Small intestine (tissue), 7 donors: ENCODE measurements around the gene HPDL. TPM values are rescaled to one million over a fixed set of nuclear protein-coding genes. Genes with fewer than 3 reads are reported as not detected.

Experiments
- DNase-seq, 2 donors: peaks; one replicate each; pipeline versions ENCODE4 v3.0.0 to v3.0.0-alpha.2; 2013
- FAIRE-seq: peaks from 2 replicates; lab custom pipeline; 2012; peaks lifted over from hg19 to GRCh38; lab: Jason Lieb, UNC
- H3K27ac ChIP-seq, 3 donors: one replicate each; pipeline ENCODE4 v1.5.1; 2013; ENCODE audit warnings: low read length in 2 of 3, mild to moderate bottlenecking in 2 of 3, control low read depth in 1 of 3, inconsistent platforms in 1 of 3, low read depth in 1 of 3, moderate library complexity in 1 of 3
- H3K27me3 ChIP-seq, 3 donors: one replicate each; pipeline ENCODE4 v1.6.1; 2013; ENCODE audit warnings: low read length in 3 of 3, inconsistent platforms in 1 of 3; ENCODE audit not compliant: control insufficient read depth in 3 of 3, insufficient read depth in 3 of 3
- H3K36me3 ChIP-seq, 3 donors: one replicate each; pipeline ENCODE4 v1.6.1; 2013; ENCODE audit warnings: low read length in 3 of 3, inconsistent platforms in 1 of 3, low read depth in 1 of 3, mild to moderate bottlenecking in 1 of 3, moderate library complexity in 1 of 3; ENCODE audit not compliant: control insufficient read depth in 3 of 3, insufficient read depth in 2 of 3
- H3K4me1 ChIP-seq, 3 donors: one replicate each; pipeline ENCODE4 v1.6.1; 2013; ENCODE audit warnings: low read length in 2 of 3, inconsistent platforms in 1 of 3, low read depth in 1 of 3, mild to moderate bottlenecking in 1 of 3, moderate library complexity in 1 of 3; ENCODE audit not compliant: control insufficient read depth in 3 of 3, insufficient read depth in 2 of 3
- H3K4me3 ChIP-seq, 3 donors: one replicate each; pipeline ENCODE4 v1.5.1; 2013; ENCODE audit warnings: low read length in 3 of 3, control low read depth in 1 of 3, inconsistent platforms in 1 of 3, low read depth in 1 of 3, mild to moderate bottlenecking in 1 of 3, moderate library complexity in 1 of 3
- H3K9me3 ChIP-seq, 2 donors: one replicate each; pipeline ENCODE4 v1.6.1; 2013; ENCODE audit warnings: low read depth in 1 of 2, low read length in 1 of 2; ENCODE audit not compliant: control insufficient read depth in 2 of 2, insufficient read depth in 1 of 2
- WGBS, 3 donors: extraction: QIAGEN DNeasy Blood & Tissue Kit; methylation state at CpG; one replicate each; pipeline ENCODE4 v1.1.7; 2013; 5-methylcytosine and 5-hydroxymethylcytosine counted together
- polyA plus RNA-seq, 4 donors: library from polyadenylated mRNA; stranded (reverse) in 3 of 4; unstranded in 1 of 4; fragments of 200-250 nt in 3 of 4; fragments of 120-200 nt in 1 of 4; gene quantifications; one replicate each; pipeline versions ENCODE4 v1.2.1 to v1.2.3, GENCODE V29; 2013
- donor health status: healthy with polysubstance abuse.
- donor health status: control.
- donor health status: control.
- donor health status: Bipolar disorder and iron deficiency.
- donor health status: healthy.

The HPDL gene
- polyA plus RNA-seq, 4 donors = 1.1 to 10.7 (median 4.1) TPM

- Histone ChIP-seq H3K4me3 (peak within 1 kb of the TSS; percentile 64 to 90 (median 86)), H3K27me3 (no peaks in the 10 kb centered on the region), H3K9me3 (no peaks in the 10 kb centered on the region), H3K36me3 (peaks cover 6 to 35% (median 22%) of the 10 kb centered on the region in 3 donors), H3K4me1 (peaks cover 10 to 50% (median 13%) of the 10 kb centered on the region in 3 donors), H3K27ac (peak within 1 kb of the TSS; percentile 96 to 99 (median 97))
- FAIRE-seq (no peak), DNase-seq (peak; percentile 90 to 96)
- 1% methylated on average over 64 to 70 of the region's 70 CpGs for WGBS, 3 donors
Observed at GRCh38 chr1:45339789-45340558, 13.3 kb downstream of the HPDL start, which contains the start of the genes MUTYH and TOE1. Gene MUTYH (minus strand): TSS chr1:45340440. CDS start chr1:45334505, 5,935 bp downstream. Gene TOE1 (plus strand): TSS chr1:45340170. CDS start chr1:45340253, 83 bp downstream.

GRCh38 chr1:45340816-45341466 lies 14.2 kb downstream of the HPDL start:
- Histone ChIP-seq H3K4me3 (peak overlapping the region; percentile 64 to 90 (median 86)), H3K27ac (peak overlapping the region in 2 of 3 donors; percentile 97 to 99), H3K36me3 (peaks cover 6 to 39% (median 24%) of the 10 kb centered on the region in 3 donors), H3K4me1 (peaks cover 6 to 42% (median 12%) of the 10 kb centered on the region in 3 donors), H3K27me3 (no peaks in the 10 kb centered on the region), H3K9me3 (no peaks in the 10 kb centered on the region)
- DNase-seq (no peak), FAIRE-seq (no peak)
- WGBS, 3 donors = 6 to 21% (median 11%) methylated on average over 6 of the region's 6 CpGs

- no peak for DNase-seq
- peaks cover 2 to 12% (median 6%) of the 10 kb centered on the region in 3 donors for H3K4me1 ChIP-seq
- peaks cover 6 to 55% (median 27%) of the 10 kb centered on the region in 3 donors for H3K36me3 ChIP-seq
- no peaks in the 10 kb centered on the region for H3K27me3 ChIP-seq
- 92 to 97% (median 96%) methylated on average over 2 of the region's 2 CpGs for WGBS, 3 donors
- H3K27ac ChIP-seq = no peak overlapping the region
- FAIRE-seq = no peak
- H3K4me3 ChIP-seq = no peak overlapping the region
- no peaks in the 10 kb centered on the region for H3K9me3 ChIP-seq
Observed at GRCh38 chr1:45344499-45344898, 17.8 kb downstream of the HPDL start.

DNA sequence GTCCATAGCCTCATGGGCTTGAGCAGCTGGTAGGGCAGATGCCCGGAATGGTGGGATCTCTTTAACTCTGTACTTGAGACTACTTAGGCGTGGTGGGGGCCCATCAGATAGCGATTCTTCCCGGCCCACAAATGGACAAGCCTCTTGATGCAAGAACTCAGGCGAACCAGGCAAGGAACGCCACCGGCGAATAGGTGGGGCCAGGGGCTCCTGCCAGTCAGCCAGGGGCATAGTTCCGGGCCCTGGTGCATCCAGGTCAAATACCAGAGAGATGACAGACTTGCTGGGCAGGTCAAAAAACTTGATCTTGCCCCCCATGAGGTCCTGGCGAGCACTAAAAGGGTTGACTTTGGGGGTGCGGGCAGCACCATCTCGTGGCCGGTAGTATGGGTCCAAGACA lies 18.3 kb downstream of the HPDL start:
- FAIRE-seq = no peak
- no peaks in the 10 kb centered on the region for H3K27me3 ChIP-seq
- H3K4me1 ChIP-seq = peaks cover 2 to 12% (median 6%) of the 10 kb centered on the region in 3 donors
- 91 to 95% (median 93%) methylated on average over 13 of the region's 13 CpGs for WGBS, 3 donors
- H3K27ac ChIP-seq = no peak overlapping the region
- peaks cover 6 to 55% (median 27%) of the 10 kb centered on the region in 3 donors for H3K36me3 ChIP-seq
- H3K9me3 ChIP-seq = no peaks in the 10 kb centered on the region
- no peak for DNase-seq
- no peak overlapping the region for H3K4me3 ChIP-seq

GRCh38 chr1:45346473-45346872 lies 19.8 kb downstream of the HPDL start:
- no peak overlapping the region for H3K4me3 ChIP-seq
- H3K27ac ChIP-seq = no peak overlapping the region
- H3K4me1 ChIP-seq = peaks cover 0 to 3% (median 0%) of the 10 kb centered on the region in 3 donors
- no peaks in the 10 kb centered on the region for H3K27me3 ChIP-seq
- peaks cover 6 to 49% (median 30%) of the 10 kb centered on the region in 3 donors for H3K36me3 ChIP-seq
- WGBS, 3 donors = 83 to 93% (median 83%) methylated on average over 2 of the region's 2 CpGs
- FAIRE-seq = no peak
- H3K9me3 ChIP-seq = no peaks in the 10 kb centered on the region
- no peak for DNase-seq

GRCh38 chr1:45348020-45348419 lies 21.3 kb downstream of the HPDL start:
- H3K9me3 ChIP-seq = no peaks in the 10 kb centered on the region
- no peak for FAIRE-seq
- no peak for DNase-seq
- H3K36me3 ChIP-seq = peaks cover 6 to 37% (median 22%) of the 10 kb centered on the region in 3 donors
- WGBS, 3 donors = 96 to 100% (median 97%) methylated on average over 2 of the region's 2 CpGs
- H3K27ac ChIP-seq = no peak overlapping the region
- no peaks in the 10 kb centered on the region for H3K27me3 ChIP-seq
- H3K4me1 ChIP-seq = no peaks in the 10 kb centered on the region
- H3K4me3 ChIP-seq = no peak overlapping the region

DNA sequence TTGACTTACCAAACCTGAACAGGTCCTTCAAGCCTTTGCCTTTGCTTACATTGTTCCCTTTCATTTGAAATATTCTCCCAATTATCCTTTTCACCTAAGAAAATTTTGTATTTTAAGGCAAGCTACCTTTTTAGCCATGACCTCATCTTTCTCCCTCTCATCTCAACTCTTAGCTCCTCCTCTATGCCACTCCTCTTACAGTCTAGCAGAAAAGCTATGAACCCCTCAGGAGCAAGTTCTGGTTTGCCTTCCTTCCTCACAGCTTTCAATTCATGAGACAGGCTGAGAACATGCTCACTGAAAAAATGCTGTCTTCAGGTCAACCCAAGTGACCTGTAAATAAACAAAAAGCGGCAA lies 21.9 kb downstream of the HPDL start:
- FAIRE-seq (no peak), DNase-seq (no peak)
- Histone ChIP-seq H3K36me3 (peaks cover 6 to 32% (median 16%) of the 10 kb centered on the region in 3 donors), H3K9me3 (no peaks in the 10 kb centered on the region), H3K27me3 (no peaks in the 10 kb centered on the region), H3K4me3 (no peak overlapping the region), H3K4me1 (no peaks in the 10 kb centered on the region), H3K27ac (no peak overlapping the region)
- WGBS, 3 donors = 53 to 89% (median 78%) methylated on average over 1 of the region's 1 CpG

DNA sequence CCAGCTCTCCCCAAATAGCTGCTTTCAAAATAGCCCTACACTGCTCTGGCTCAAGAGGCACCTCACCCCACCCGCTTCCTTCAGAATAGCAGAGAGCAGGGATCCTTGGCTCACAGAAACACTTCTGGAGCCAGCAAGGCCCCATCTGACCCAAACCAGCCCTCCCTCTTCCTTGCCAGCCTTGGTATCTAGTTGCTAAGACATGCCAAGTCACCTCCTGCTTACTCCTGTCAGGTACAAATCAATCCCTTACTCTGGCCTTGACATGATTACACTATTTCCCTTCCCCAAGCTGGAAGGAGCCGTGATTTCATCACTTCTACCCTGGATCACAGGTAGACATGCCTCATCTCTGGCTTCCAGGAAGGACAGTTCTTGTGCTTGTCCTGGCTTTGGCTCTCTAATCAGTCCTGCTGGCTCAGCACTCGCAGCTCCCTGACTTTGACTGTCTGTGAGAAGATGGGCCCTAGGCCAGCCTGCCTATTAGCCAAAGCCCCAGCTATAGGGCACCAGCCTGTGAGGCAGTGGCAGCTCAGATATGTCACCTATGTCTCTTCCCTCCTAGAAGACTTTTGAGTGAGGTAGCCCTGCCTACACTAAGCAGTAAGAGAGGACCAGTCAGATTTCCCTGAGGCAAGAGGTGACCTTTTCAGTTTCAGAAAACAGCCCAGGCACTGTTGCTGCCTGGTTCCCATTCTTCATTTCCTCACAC lies 22.4 kb downstream of the HPDL start:
- DNase-seq = no peak
- H3K4me3 ChIP-seq = no peak overlapping the region

More for the DNA sequence above, 22.4 kb downstream of the HPDL start:
- WGBS, 3 donors = 70 to 84% (median 75%) methylated on average over 3 of the region's 3 CpGs
- Histone ChIP-seq H3K4me1 (no peaks in the 10 kb centered on the region), H3K9me3 (no peaks in the 10 kb centered on the region), H3K36me3 (peaks cover under 1 to 30% (median 15%) of the 10 kb centered on the region in 3 donors), H3K27me3 (no peaks in the 10 kb centered on the region), H3K27ac (no peak overlapping the region)
- FAIRE-seq = no peak
